Esophagus muscularis mucosa (tissue), 4 donors: ENCODE measurements around the gene MBP. TPM values are rescaled to one million over a fixed set of nuclear protein-coding genes. Genes with fewer than 3 reads are reported as not detected.

Experiments
- DNase-seq: peaks from one replicate; pipeline ENCODE4 v3.0.0-alpha.2; 2017; ENCODE audit errors: extremely low spot score
- H3K27ac ChIP-seq, 4 donors: fragments of 200-600 bp; sonication (generic); replicated peaks in 1 of 4; 1 replicate in 3 of 4; 2 replicates in 1 of 4; pipeline ENCODE4 v1.5.1; 2016 to 2019; ENCODE audit warnings: mild to moderate bottlenecking in 1 of 4
- H3K27me3 ChIP-seq, 4 donors: fragments of 200-600 bp; sonication (generic); one replicate each; pipeline versions ENCODE4 v1.5.1 to v1.6.0; 2016 to 2019
- H3K36me3 ChIP-seq, 4 donors: fragments of 200-600 bp; sonication (generic); one replicate each; pipeline ENCODE4 v1.5.1; 2016 to 2019
- H3K4me1 ChIP-seq, 4 donors: fragments of 200-600 bp; sonication (generic); one replicate each; pipeline ENCODE4 v1.5.1; 2016 to 2019
- H3K4me3 ChIP-seq, 4 donors: fragments of 200-600 bp; sonication (generic); 1 replicate in 2 of 4; 2 replicates in 2 of 4; pipeline ENCODE4 v1.5.1; 2016 to 2019; ENCODE audit warnings: mild to moderate bottlenecking in 4 of 4, moderate library complexity in 1 of 4
- H3K9me3 ChIP-seq, 4 donors: fragments of 200-600 bp; sonication (generic); 1 replicate in 3 of 4; 2 replicates in 1 of 4; pipeline ENCODE4 v1.5.1; 2016 to 2019
- CTCF ChIP-seq, 3 experiments: fragments of 200-600 bp in 2 of 3; fragments of 450-650 bp in 1 of 3; sonication (generic) in 2 of 3; IDR thresholded peaks; one replicate each; pipeline ENCODE4 v1.5.1; 2017 to 2019; ENCODE audit warnings: antibody characterized with exemption in 3 of 3, mild to moderate bottlenecking in 2 of 3, moderate library complexity in 1 of 3
- EP300 ChIP-seq: sonication (generic); formaldehyde crosslinking; IDR thresholded peaks from one replicate; pipeline ENCODE4 v1.6.1; 2017; ENCODE audit warnings: antibody characterized with exemption
- POLR2A ChIP-seq: fragments of 450-650 bp; IDR thresholded peaks from one replicate; pipeline ENCODE4 v1.6.1; 2017; ENCODE audit warnings: antibody characterized with exemption, moderate library complexity, mild to moderate bottlenecking, low read depth
- POLR2AphosphoS5 ChIP-seq, 2 donors: sonication (generic); formaldehyde crosslinking; IDR thresholded peaks; one replicate each; pipeline ENCODE4 v1.6.1; 2017; ENCODE audit warnings: antibody characterized with exemption in 2 of 2
- WGBS: methylation state at CpG from one replicate; pipeline ENCODE4 v1.1.5; 2018; 5-methylcytosine and 5-hydroxymethylcytosine counted together
- intact Hi-C: fragments of 100-400 bp; cut with DNase I; formaldehyde crosslinking; loops from one replicate; pipeline ENCODE4 v1.15.1; 2023
- total RNA-seq, 4 donors: library from RNA; depleted of rRNA; stranded (reverse); fragments of >200 nt; gene quantifications; one replicate each; pipeline versions ENCODE4 v1.1.0 to v1.2.1, GENCODE V29; 2016

Gene MBP
- total RNA-seq, 4 donors from 2014 or later = 21.9 to 31.3 (median 27.3) TPM

- Histone ChIP-seq H3K4me3 (no peak overlapping the region), H3K36me3 (no peaks in the 10 kb centered on the region), H3K27ac (peak overlapping the region; percentile 20 to 49 (median 44)), H3K9me3 (no peaks in the 10 kb centered on the region), H3K27me3 (no peaks in the 10 kb centered on the region), H3K4me1 (peaks cover 43 to 77% (median 67%) of the 10 kb centered on the region in 4 donors)
- no peak for DNase-seq
- TF ChIP-seq POLR2A = no peak
- TF ChIP-seq CTCF (IDR thresholded peaks at IDR 0.05) = no peak
- no peak for TF ChIP-seq POLR2AphosphoS5 (IDR thresholded peaks at IDR 0.05)
- no peak for TF ChIP-seq EP300
- intact Hi-C loops = no loop called here
- 67% methylated on average over 2 of the region's 2 CpGs for WGBS
Observed at GRCh38 chr18:77098029-77098428, 34.6 kb downstream of the MBP start.

GRCh38 chr18:77096936-77097886, 35.4 kb downstream of the MBP start:
- intact Hi-C loops = no loop called here

GRCh38 chr18:77095391-77096371, 36.9 kb downstream of the MBP start:
- H3K27ac ChIP-seq = peak overlapping the region; percentile 36 to 52 (median 45)

More at GRCh38 chr18:77096936-77097886, 35.4 kb downstream of the MBP start:
- no peaks in the 10 kb centered on the region for H3K27me3 ChIP-seq
- DNase-seq = no peak
- H3K4me1 ChIP-seq = peaks cover 36 to 68% (median 59%) of the 10 kb centered on the region in 4 donors
- no peaks in the 10 kb centered on the region for H3K36me3 ChIP-seq
- 77% methylated on average over 5 of the region's 11 CpGs for WGBS
- no peaks in the 10 kb centered on the region for H3K9me3 ChIP-seq
- H3K4me3 ChIP-seq = no peak overlapping the region
- peak overlapping the region in 3 of 4 donors; percentile 20 to 49 (median 43) for H3K27ac ChIP-seq
- TF ChIP-seq POLR2A (no peak), POLR2AphosphoS5 (IDR thresholded peaks at IDR 0.05) (no peak), EP300 (no peak), CTCF (IDR thresholded peaks at IDR 0.05) (no peak)

GRCh38 chr18:77093586-77093985, 39.0 kb downstream of the MBP start:
- 89% methylated on average over 12 of the region's 12 CpGs for WGBS
- H3K27me3 ChIP-seq = no peaks in the 10 kb centered on the region
- H3K4me3 ChIP-seq = no peak overlapping the region
- intact Hi-C loops = no loop called here
- H3K36me3 ChIP-seq = no peaks in the 10 kb centered on the region
- H3K9me3 ChIP-seq = no peaks in the 10 kb centered on the region
- H3K27ac ChIP-seq = no peak overlapping the region
- TF ChIP-seq EP300 (no peak), POLR2AphosphoS5 (IDR thresholded peaks at IDR 0.05) (no peak), POLR2A (no peak), CTCF (IDR thresholded peaks at IDR 0.05) (no peak)
- no peak for DNase-seq
- peaks cover 11 to 43% (median 34%) of the 10 kb centered on the region in 4 donors for H3K4me1 ChIP-seq

More at GRCh38 chr18:77095391-77096371, 36.9 kb downstream of the MBP start:
- 49% methylated on average over 13 of the region's 13 CpGs for WGBS
- no peak for DNase-seq
- Histone ChIP-seq H3K36me3 (no peaks in the 10 kb centered on the region), H3K27me3 (no peaks in the 10 kb centered on the region), H3K4me3 (no peak overlapping the region), H3K4me1 (peaks cover 23 to 53% (median 44%) of the 10 kb centered on the region in 4 donors), H3K9me3 (no peaks in the 10 kb centered on the region)
- TF ChIP-seq POLR2AphosphoS5 (IDR thresholded peaks at IDR 0.05) (peak; percentile 30 to 53), EP300 (no peak)
- intact Hi-C loops = no loop called here
